NK-92 (cell line): ENCODE data around the gene SDCBP2.

Experiments used
- DNase-seq: peaks from one replicate; lab custom pipeline; 2025; ENCODE audit not compliant: unreplicated experiment; lab: John Stamatoyannopoulos, UW

Gene SDCBP2

DNA sequence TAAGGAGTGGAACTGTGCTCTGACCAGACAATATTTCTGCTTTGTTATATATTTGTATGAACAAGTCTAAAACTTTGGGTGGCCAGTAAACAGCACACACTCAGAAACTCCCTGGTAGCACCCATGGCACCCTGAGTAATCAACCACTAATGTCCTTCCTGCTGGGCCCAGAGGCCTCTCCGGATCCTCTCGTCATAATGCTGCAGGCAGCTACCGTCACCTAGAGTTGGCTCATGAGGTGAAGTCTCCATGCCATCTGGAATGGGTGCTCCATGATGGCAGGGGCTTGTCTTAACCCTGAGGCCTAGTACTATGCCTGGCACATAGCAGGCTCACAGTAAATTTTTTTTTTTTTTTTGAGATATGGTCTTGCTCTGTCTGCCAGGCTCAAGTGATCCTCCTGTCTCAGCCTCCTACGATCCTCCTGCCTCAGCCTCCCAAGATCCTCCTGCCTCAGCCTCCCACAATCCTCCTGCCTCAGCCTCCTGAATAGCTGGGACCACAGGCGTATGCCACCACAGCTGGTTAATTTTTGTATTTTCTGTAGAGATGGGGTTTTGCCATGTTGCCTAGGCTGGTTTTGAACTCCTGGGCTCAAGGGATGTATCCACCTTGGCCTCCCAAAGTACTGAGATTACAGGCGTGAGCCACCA lies 3.0 kb upstream of the SDCBP2 start:
- no peak for DNase-seq

DNA sequence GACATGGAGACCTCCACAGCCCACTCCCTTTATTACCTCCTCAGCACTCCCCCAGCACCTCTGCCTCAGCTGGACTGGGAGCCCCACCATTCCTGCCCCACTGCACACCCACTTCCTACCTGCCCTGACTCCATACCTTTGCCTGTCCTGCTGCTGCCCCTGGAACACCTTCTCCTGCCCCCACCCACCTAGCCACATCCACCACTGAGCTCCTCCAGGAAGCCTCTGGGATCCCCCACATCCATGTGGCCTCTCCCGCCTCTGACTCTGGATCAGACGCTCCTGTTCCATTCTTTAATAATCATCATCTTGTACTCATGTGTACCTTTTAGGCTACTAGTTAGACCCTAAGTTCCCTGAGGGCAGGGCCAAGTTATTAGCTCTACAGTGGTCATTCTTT lies 2.2 kb upstream of the SDCBP2 start:
- no peak for DNase-seq

DNA sequence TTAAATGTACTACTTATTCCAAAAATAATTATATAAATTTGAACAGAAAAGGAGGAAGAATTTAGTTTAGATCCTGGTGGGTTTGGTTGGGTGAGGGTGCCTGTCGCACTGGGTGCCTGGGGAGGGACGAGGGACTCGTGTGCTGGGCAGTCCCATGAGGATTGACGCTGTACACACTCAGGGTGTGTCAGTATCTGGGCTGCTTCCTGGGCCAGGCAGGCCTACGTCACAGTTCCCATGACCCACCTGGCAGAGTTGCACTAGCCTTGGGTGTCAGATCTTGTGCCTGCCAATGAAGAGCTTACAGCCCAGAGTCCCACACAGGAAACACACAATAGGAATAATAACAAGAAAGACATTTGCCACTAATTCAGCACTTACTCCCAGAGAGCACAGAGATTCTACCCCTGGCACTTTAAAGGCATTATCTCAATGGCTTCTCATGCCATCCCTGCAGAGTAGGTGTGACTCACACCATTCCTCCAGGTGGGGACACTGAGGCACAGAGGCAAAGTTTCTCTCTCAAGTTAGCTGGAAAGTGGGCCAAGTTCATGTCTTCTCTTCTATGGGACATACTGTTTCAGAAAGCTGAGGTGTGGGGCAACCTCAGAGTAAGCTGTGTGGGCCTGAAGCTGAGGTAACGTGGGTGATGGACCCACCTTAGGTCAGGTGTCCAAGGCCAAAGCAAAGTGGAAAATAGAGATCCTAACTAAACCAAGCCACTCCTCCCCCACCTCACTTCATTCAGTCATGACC lies 1.3 kb upstream of the SDCBP2 start:
- no peak for DNase-seq

DNA sequence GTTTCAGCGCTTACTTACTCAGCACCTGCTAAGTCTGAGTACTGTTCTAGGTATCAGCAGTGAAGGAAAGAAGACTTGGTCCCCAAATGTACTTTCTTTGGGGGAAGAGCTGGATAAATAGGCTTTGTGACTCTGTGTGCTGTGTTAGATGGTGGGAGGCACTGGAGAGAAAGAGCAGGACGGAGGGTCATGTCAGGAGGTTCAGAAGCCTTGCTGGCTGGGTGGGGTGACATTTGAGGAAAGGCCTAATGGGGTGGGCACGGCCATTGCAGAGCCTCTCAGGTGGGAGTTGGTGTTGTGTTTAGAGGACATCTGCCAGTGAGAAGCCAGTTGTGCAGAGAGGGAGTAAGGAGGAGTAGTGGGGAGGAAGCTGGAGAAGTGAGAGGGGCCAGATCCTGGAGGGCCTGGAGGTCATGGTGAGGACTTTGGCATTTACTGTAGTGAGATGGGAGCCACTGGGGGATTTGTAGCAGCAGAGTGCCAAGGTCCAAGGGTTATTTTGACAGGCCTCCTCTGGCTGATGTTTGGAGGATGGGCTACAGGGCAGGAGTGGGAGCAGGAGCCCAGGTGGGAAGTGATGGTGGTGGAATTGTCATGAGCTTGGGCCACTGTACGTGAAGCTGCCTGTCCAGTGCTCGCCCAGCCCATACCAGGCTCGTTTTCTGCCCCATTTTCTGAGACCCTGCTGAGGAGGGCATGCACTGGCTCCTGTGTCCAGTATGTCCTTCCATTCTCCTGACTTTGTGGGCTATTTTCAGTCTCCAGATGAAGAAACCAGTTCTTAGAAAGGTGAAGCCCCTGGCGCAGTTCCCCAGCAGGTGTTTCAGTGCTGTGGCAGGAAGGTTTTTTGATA lies 886 bp downstream of the SDCBP2 start:
- no peak for DNase-seq

DNA sequence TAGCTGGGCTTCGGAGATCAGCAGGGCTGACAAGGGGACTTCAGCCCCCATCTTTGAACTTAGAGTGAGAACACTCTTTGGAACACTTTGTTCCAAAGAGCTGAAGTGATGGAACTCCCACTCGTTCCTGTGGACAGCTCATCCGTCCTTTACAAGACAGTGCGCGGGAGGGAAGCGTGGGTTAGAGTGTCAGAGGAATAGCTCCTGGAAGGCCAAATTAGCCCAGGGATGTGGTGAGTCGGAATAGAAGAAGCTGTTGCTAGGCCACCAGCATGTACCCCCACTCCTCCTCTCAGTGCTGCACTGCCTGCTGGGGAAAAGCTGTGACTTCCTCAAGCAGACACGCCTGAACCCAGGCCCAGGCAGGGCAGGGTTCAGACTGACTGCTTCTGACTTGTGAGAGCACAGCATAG lies 1.7 kb downstream of the SDCBP2 start:
- DNase-seq = no peak

DNA sequence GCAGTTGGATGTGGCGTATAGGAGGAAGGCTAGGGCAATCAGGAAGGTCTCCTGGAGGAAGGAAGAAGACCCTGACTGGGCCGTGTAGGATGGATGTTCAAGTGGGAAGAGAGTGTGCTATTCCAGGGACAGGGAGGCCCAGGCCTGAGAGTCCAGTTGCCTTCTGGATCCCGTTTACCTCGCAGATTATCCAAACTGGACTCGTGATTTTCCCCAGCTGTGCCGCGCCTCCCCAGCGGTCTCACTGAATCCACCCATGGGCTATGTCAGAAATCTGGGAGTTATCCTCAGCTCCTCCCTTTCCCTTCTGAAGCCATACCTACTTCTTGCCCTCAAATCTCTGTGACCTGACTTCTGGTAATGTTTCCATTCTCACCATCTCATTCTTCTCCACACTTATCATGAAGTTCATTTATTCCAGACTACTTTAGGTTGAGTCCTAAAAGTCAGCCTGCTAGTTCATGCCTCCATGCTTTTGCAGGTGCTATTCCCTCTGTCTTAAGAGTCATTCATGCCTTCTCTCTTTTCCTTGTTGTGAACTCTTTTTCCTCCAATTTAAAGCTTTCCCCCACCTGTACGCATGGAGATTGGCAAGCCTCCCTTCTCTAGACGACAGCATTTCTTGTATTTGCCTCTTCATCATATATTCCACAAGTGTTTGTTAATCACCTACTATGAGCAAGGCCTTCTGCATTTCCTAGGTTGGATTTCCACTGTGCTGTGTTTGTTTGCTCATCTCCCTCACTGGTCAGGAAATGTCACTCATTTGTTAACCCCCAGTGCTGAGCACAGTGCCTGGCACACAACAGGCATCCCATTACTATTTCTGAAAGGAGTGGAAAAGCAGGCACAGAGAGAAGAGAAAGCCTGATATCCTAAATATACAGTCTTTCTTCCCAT lies 2.7 kb downstream of the SDCBP2 start:
- no peak for DNase-seq

DNA sequence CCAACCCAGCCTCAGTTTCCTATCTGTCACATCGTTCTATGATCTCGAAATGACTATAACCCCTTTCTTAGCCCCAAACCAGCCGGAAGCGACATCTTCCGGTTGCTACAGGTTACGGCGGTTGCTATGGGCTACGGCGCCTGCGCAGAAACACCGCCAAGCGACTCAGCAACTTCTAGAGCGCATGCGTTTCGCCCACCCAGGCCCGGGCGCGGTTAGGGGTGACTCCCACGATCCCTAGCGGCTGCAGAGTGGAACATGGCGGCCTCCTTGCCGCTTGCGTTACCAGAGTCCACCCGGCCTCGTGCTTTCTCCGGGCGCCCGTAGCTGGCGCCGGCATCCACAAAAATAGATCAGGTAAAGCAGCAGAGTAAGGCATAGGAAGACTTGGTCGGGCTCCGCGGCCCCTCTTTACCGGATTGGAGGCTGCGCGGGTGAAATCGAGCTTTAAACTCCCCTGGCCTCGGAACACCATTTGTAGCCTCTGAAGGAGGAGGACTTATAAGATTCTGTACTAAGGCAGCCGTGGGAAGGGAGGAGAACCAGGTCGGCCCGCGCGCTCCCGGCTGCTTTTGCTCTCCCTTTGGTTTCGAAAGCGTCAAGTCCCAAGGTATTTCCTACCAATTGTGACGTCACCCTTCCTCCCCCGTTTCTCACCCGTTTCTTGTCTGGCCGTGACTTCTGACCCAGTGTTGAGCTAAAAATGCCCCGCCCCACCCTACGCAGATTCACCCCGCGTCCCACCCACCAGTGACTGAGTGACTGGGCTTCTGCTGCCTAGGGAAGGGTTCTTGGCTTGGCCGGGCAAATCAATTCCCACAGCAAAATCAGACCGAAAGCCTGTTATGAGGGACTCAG lies 3.5 kb downstream of the SDCBP2 start:
- DNase-seq = peak; percentile 89

DNA sequence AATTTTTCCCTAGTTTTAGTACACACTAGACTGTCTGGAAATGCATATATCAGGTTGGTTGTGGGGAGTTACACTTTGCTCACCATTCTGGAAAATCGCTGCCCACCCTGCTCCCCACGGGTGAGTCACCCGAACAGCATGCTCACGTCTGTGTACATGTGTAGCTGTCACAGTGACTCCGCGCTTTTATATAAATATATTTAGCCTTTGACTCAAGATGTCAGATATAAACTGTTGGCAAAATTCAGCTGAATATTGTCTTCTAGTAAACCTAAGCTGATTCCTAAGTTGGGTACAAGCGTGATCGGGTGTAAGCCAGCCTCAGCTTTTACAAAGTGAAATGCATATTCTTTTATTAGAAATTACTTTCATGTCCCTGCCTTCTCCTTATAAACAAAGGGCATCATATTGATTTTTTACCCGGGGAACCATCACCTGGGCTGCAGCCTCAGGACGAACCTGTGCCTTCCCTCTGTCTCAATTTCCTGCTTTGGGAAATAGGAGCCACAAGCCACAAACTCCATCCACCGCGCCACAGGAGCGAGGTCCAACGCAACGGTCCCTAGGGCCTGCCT lies 4.3 kb downstream of the SDCBP2 start:
- DNase-seq = no peak

DNA sequence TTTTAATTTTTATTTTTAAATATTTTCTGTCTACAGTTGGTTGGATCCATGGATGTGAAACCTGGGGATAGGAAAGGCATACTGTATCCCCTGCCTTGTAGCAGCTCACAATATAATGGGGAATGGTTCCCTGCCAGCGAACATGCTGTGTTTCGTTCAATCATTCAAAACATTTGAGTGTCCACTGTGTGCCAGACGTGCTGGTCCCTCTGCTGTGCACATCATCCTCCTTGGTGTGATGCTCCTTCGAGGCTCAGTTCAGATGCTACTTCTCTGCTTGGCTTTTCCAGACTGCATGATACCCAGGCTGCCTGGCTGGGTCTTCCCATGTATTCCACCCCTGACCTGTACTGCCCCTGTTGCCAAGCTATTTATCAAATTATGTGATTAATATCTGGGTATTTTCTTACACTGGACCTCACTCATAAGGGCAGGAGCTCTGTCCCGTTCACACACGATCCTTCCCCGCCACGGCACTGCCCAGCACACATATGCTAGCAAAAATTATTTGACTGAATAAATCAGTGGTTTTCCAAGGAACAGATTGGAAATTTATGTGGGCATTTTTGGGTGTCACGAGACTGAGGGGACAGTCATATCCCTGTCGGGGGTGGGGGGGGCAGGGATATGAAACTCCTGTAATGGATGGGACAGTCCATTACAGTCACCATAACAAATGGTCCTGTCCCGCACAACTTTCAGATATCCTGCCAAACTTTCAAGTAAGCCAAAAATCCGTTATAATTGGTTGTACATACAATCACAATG lies 4.9 kb downstream of the SDCBP2 start:
- DNase-seq = no peak

DNA sequence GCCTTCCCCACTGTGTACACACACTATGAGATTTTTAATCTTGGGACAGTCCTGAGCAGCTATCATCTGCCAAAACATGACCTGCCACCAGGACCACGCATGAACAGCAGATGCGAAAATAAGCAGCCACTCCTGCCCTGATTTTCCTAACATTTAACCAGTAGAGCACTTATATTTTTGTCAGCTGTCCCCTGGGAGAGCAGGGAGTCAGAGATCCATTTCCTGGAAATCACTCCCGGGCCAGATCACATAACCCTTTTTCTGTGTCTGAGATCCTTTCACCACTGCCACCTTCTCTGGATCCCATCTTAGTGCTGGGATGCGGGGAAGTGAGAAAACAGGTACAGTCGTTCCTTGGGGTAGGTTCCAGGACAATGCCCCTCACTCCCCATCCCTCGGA lies 5.7 kb downstream of the SDCBP2 start:
- no peak for DNase-seq

DNA sequence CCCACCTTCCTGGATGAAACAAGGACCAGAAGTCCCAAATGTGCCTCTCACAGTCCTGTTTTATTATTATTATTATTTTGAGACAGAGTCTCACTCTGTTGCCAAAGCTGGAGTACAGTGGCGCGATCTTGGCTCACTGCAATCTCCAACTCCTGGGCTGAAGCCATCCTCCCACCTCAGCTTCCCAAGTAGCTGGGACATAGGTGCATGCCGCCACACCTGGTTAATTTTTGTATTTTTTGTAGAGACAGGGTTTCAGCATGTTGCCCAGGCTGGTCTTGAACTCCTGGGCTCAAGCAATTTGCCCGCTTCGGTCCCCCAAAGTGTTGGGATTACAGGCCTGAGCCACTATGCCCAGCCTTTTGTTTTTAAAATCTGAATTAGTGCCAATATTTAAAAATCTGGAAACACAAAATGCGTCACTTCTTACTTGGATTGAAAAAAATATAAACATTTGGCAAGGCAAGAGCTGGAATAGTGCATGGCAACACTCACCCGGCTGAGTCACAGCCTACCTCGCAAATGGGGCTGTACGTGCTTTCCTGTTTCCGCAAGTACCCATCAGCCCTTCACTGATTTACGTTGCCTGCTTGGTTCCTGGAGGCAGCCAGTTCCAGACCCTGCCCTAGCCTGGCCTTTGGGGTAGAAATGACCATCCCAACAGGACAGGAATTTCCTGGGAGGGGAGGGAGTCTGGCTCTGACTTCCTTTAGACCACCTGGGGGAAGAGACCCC lies 6.3 kb downstream of the SDCBP2 start:
- DNase-seq = no peak

DNA sequence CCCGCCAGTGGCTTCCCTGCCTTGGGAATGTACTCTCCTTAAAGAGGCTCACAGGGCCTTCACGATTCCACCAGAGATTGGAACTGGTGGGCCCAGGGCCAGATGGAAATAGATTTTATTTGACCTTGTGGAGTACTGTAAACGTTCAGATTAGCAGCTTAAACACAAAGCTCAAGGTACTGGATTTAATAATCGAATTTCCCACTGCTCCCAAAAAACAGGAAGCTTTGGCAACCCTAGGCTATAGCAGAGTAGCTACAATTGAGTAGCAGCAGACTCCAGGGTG lies 7.3 kb downstream of the SDCBP2 start:
- no peak for DNase-seq

DNA sequence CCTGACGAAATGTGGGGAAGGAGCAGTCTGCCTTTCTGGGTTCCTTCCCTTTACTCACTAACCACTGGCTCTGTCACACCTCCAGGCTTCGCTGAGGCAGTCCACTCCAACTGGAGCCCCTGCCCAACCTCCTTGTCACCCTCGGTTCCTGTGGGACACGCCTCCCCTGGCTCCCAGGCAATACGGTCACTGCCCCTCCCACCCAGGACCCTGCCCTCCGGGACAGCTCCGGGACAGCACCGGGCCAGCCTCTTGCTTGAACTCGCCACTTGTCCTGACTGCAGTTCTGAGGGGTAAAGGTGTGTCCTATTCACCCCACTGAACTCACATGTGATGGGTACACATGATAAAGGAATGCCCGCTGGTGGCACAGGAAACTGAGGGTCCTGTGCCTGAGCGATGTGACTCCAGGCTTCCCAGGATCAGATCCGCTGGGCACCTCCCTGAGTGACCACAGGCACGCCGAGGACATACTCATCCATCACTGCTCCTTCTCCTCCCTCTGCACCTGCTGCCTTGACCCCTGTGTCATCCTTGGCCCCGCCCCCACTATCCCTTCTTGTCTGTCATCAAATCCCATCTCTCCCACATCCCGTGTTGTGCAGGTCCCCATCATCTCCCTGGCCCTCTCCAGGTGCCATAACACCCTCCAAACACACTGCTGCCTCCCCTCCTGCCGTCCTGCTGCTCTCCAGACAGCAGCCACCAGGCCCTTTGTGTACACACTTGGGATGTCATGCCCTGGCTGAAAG lies 7.9 kb downstream of the SDCBP2 start:
- no peak for DNase-seq

DNA sequence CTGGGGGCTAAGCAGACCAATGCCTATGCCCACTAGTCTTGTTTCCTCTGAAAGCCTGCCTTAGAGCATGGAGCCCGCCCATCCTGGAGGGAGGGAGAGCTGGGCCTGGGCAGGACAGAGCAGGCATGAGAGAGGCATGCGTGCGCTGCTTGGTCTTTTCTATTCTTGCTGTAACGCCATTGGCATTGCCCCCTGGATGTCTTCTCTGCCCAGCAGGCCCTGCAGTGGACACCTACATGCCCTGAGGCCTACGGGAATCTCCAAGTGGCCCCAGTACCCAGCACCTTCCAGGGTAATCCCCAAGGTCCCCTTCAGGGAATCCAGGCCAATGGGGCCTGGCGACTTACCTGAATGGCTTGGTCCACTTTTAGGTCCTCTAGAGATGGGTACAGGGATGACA lies 8.9 kb downstream of the SDCBP2 start:
- DNase-seq = no peak

DNA sequence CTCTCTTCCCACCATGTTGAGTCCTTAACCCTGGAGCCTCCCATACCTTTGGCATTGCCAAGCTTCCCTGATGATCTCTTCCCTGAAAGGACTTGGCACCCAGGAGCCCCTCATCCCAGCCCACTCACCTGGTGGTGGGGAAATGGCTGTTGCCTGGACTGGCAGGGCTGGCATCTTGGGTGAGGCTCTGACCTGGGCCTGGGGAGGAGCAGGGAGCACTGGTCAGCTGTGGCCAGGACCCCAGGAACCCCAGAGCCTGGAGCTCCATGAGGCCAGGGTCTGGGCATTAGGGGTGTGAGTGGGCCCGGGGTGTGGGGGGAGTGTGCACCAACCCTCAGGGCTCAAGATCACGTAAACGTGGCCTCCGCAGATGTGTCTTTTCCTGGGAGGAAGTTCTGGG lies 9.5 kb downstream of the SDCBP2 start:
- DNase-seq = no peak

DNA sequence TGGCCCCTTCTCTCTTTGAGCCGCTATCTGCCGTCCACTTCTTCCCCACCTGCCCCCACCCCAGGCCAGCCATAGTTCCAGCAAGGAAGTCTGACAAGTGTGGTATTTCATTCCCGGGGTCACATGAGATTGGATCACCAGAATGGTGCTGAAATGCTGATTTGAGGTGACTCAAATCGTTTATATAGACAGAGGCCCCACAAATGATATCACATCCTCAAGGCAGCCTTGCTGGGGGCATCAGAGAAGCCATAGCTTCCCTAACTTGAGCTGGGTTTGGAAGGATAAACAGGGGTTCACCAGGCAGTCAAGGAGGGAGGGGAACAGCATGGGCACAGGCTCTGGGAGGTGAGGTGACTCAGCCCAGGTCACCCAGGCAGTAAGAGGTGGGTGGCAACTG lies 9.9 kb downstream of the SDCBP2 start:
- DNase-seq = no peak

DNA sequence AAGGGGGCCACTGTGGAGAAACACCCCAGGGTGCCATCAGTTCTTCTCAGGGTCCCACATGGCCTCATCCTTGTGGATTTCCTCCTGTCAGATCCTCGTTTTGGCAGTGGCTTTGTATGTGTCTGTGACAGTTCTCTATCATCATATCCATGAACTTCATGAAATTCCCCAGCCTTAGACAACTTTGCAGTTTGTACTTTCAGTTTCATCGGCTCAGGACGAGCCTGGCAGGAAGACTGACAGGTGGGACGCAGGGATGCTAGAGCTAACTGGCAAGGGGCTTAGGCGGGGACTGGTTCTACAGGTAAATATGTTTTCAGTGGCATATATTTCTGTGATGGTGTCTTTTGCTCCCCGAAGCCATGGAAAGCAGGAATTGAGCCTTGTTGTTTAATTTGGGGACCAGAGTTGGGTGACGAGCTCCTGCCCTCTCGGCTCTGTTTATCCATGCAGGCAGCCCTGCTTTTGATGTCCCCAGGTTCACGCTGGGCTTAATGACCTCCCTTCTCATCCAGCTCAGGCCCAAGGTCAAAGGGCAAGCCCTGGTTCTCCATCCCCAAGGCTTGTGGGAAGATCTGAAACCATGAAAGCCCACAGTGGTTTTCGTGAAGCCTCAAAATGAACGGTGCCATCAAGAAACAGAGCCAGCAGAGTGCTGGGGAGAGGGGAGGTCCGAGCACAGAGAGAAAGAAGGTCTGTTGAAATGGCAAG lies 11.2 kb downstream of the SDCBP2 start:
- DNase-seq = no peak
